GM10266 (cell line): ENCODE results near the gene TET3.

Experiments used
- DNase-seq: peaks from one replicate; pipeline ENCODE4 v3.0.0; 2012; ENCODE audit errors: extremely low spot score
- TF ChIP-seq, protein P1 (sequence below): IDR thresholded peaks from 2 replicates; pipeline ENCODE4 v1.5.1; 2012; ENCODE audit warnings: mild to moderate bottlenecking, low read depth; ENCODE audit not compliant: control insufficient read depth, insufficient read depth; ENCODE audit errors: missing control alignments

Gene TET3

DNA sequence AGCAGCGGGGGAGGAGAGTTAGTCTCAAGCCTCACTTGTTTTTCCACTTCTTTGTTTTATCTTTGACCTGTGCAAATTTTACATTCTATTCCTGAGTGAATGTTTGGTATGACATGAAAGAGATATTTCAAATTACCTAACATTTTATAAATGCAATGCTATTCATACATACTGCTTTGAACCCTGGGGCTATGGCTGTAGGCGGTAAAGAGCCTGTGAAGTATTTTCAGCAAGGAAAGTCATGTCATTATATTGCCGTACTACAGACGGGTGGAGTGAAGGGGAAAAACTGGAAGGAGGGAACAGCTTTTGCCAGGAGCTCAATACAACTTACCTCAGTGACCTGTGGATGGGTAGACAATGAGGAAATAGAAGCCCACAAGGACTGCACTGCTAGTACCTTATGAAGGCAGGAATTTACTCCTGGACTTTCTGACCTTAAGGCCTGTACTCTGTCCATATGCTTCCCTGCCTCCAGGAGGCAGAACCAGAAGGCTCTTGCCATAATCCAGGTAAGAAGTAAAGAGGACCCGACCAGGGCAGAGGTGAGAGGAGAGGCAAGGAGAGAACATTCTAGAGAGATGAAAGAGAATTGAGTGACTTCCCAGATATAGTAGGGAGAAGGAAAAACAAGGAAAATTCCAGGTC lies 28.4 kb upstream of the TET3 start:
- no peak for DNase-seq
- TF ChIP-seq, protein P1, sequence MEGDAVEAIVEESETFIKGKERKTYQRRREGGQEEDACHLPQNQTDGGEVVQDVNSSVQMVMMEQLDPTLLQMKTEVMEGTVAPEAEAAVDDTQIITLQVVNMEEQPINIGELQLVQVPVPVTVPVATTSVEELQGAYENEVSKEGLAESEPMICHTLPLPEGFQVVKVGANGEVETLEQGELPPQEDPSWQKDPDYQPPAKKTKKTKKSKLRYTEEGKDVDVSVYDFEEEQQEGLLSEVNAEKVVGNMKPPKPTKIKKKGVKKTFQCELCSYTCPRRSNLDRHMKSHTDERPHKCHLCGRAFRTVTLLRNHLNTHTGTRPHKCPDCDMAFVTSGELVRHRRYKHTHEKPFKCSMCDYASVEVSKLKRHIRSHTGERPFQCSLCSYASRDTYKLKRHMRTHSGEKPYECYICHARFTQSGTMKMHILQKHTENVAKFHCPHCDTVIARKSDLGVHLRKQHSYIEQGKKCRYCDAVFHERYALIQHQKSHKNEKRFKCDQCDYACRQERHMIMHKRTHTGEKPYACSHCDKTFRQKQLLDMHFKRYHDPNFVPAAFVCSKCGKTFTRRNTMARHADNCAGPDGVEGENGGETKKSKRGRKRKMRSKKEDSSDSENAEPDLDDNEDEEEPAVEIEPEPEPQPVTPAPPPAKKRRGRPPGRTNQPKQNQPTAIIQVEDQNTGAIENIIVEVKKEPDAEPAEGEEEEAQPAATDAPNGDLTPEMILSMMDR: no peak

DNA sequence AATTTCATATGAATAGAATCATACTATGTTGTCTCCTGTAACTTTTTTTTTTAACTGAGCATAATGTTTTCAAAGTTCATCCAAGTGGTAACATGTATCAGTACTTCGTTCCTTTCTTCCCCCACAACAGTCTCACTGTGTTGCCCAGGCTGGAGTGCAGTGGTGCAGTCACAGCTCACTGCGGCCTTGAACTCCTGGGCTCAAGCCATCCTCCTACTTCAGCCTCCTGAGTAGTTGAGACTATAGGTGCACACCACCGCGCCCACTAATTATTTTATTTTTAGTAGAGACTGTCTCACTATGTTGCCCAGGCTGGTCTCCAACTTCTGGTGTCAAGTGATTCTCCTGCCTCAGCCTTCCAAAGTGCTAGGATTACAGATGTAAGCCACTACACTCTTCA lies 23.4 kb upstream of the TET3 start:
- DNase-seq: no peak
- TF ChIP-seq, protein P1: no peak

DNA sequence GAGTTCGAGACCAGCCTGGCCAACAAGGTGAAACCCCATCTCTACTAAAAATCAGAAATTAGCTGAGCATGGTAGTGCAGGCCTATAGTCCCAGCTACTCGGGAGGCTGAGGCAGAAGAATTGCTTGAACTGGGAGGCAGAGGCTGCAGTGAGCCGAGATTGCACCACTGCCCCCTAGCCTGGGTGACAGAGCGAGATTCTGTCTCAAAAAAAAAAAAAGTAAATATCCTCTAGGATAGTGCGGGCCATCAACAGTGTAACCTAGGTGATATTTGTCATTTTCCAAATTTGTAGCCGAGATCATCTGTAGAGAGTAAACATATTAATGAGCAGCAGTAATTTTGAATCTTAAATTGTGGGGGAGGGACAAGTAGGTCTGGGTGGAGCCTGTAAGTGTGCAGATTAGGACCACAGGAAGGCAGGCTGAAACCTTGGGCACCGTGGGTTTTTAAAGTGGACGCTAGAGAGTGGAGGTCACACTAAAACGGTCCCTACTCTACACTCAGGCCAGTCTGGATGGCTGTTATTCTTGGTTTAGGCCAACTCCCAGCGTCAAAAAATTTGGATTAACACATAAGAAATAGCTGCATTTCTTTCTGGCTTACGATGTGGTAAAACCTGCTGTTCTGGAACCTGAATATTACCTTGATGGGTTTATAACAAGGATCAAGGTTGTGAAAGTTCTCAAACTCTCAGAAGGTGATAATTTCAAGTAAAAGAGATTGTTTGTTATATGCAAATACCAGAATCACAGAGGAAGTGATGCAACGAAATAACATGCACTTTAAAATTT lies 22.7 kb upstream of the TET3 start:
- TF ChIP-seq, protein P1: no peak
- no peak for DNase-seq

DNA sequence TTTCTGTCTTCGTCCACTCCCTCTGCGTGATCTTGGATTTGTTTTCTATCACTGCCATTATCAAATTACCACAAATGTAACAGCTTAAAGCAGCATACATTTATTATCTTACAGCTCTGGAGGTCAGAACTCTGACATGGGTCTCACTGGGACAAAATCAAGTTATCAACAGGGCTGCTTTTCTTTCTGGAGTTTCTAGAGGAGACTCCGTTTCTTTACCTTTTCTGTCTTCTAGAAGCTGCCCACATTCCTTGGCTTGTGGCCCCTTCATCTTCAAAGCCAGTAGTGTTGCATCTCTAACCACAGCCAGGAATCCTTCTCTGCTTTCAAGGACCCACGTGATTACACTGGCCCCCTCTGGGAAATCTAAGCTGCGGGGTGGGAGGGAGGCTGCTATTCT lies 21.9 kb upstream of the TET3 start:
- DNase-seq: no peak
- TF ChIP-seq, protein P1: no peak

DNA sequence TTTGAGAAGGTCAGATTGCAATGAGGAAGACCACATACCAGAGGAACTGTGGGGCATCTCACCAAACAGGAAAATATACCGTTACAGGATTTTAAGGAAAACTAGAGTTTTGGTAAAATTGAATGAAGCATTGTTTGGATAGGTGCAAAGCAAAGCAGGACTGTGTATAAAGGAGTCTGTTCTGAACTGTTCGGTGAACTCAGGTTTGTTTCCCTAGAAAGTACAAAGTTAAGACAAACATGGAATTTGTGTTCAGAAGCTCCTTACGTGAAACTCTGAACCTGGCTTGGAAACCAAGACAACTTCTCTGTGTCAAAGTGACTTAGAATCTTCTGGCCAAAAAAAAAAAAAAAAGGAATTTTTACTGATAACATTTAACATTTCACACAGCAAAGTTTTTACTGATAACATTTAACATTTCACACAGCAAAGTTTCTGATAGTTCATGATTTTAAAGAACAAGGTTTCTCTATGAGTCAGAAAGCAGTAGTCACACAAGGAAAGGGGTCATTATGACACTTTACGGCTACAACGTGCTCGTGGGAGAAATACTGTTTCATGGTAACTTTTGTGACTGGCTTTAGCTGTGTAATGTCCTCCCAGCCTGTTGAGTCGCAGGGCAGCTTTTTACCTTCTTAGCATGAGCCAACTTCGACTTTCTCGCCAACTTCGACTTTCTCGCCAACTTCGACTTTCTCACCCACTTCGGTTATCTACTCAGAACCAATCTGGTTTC lies 21.2 kb upstream of the TET3 start:
- TF ChIP-seq, protein P1: no peak
- DNase-seq: peak; percentile 65

DNA sequence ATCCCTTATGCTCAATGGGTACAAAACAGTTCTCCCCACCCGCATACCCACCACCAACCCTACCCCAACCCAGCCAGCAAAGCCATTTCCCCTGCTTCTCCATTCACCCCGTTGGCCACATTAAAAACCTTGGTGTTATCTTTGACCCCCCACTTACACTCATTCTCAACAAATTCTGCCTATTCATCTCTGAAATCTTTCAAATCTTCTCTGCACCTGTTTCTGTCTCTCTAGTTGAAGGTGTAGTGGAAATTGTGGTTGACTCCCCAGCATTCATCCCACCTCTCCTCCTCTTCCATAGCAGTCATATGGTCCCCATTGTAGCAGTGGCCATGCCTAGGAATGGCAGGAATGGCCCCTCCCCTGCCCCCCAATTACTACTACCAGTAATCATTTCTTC lies 20.5 kb upstream of the TET3 start:
- DNase-seq: no peak
- TF ChIP-seq, protein P1: no peak
